ENCODE results near the gene MPHOSPH9.
"Not testable (repeated sequence)": the region's sequence is repeated elsewhere in the genome, so short reads cannot be mapped to it uniquely, and the experiment has no call there.

The MPHOSPH9 gene

GRCh38 chr12:123266679-123267277 is 33.8 kb upstream of the MPHOSPH9 start:
- H3K27ac Mint-ChIP-seq = peak overlapping the region; percentile 32
- no peaks in the 10 kb centered on the region for H3K27me3 Mint-ChIP-seq (ENCODE audit: low read depth)
- no peak for DNase-seq (ENCODE audit: low spot score)
- no peaks in the 10 kb centered on the region for H3K9me3 Mint-ChIP-seq
- H3K4me3 Mint-ChIP-seq = no peak overlapping the region
- H3K4me1 Mint-ChIP-seq (ENCODE audit: low read depth) = peaks cover 19% of the 10 kb centered on the region
- H3K36me3 Mint-ChIP-seq (ENCODE audit: low read depth) = peaks cover 11% of the 10 kb centered on the region

GRCh38 chr12:123265851-123266678 is 33.1 kb upstream of the MPHOSPH9 start:
- H3K27me3 Mint-ChIP-seq (ENCODE audit: low read depth) = no peaks in the 10 kb centered on the region
- H3K36me3 Mint-ChIP-seq (ENCODE audit: low read depth) = peaks cover 13% of the 10 kb centered on the region
- DNase-seq (ENCODE audit: low spot score) = no peak
- H3K4me1 Mint-ChIP-seq (ENCODE audit: low read depth) = peaks cover 19% of the 10 kb centered on the region
- no peaks in the 10 kb centered on the region for H3K9me3 Mint-ChIP-seq
- H3K4me3 Mint-ChIP-seq = no peak overlapping the region
- peak overlapping the region; percentile 55 for H3K27ac Mint-ChIP-seq

- Mint-ChIP-seq H3K4me1 (ENCODE audit: low read depth) (peaks cover 14% of the 10 kb centered on the region), H3K4me3 (no peak overlapping the region), H3K9me3 (no peaks in the 10 kb centered on the region), H3K27me3 (ENCODE audit: low read depth) (no peaks in the 10 kb centered on the region), H3K27ac (no peak overlapping the region), H3K36me3 (ENCODE audit: low read depth) (peaks cover 26% of the 10 kb centered on the region)
- DNase-seq (ENCODE audit: low spot score) = no peak
Measured at GRCh38 chr12:123264642-123265041, 31.7 kb upstream of the MPHOSPH9 start.

- H3K4me3 Mint-ChIP-seq = no peak overlapping the region
- H3K27me3 Mint-ChIP-seq (ENCODE audit: low read depth) = no peaks in the 10 kb centered on the region
- H3K36me3 Mint-ChIP-seq (ENCODE audit: low read depth) = peaks cover 26% of the 10 kb centered on the region
- H3K9me3 Mint-ChIP-seq = no peaks in the 10 kb centered on the region
- DNase-seq (ENCODE audit: low spot score) = no peak
- H3K27ac Mint-ChIP-seq = peak overlapping the region; percentile 7
- peaks cover 7% of the 10 kb centered on the region for H3K4me1 Mint-ChIP-seq (ENCODE audit: low read depth)
Measured at GRCh38 chr12:123263196-123263817, 30.4 kb upstream of the MPHOSPH9 start.

DNA sequence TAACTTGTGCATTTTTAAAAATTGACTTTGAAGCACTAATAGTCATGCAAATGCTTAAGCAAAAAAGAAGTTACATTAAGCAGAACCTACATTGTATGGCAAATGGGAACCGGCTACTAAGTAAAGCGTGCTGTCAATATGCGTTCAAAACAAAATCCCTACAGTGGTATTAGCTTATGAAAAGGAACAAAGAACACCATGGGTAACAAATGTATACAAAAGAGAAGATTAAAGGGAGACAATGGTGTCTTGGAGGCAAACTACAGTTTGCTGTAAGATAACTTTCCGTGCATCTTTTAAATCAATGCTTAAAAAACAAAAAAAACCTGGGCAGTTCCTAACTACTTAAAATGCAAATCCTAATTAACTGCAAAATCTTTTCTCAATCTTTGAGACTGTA is 28.3 kb upstream of the MPHOSPH9 start:
- Mint-ChIP-seq H3K36me3 (ENCODE audit: low read depth) (peaks cover 34% of the 10 kb centered on the region), H3K9me3 (no peaks in the 10 kb centered on the region), H3K27ac (no peak overlapping the region), H3K4me3 (no peak overlapping the region), H3K4me1 (ENCODE audit: low read depth) (peaks cover 4% of the 10 kb centered on the region), H3K27me3 (ENCODE audit: low read depth) (no peaks in the 10 kb centered on the region)
- DNase-seq (ENCODE audit: low spot score) = no peak

- Mint-ChIP-seq H3K27ac (no peak overlapping the region), H3K4me3 (no peak overlapping the region), H3K36me3 (ENCODE audit: low read depth) (peaks cover 38% of the 10 kb centered on the region), H3K4me1 (ENCODE audit: low read depth) (peaks cover 4% of the 10 kb centered on the region), H3K27me3 (ENCODE audit: low read depth) (no peaks in the 10 kb centered on the region), H3K9me3 (no peaks in the 10 kb centered on the region)
- DNase-seq (ENCODE audit: low spot score) = no peak
Measured at GRCh38 chr12:123260081-123260480, 27.1 kb upstream of the MPHOSPH9 start.

DNA sequence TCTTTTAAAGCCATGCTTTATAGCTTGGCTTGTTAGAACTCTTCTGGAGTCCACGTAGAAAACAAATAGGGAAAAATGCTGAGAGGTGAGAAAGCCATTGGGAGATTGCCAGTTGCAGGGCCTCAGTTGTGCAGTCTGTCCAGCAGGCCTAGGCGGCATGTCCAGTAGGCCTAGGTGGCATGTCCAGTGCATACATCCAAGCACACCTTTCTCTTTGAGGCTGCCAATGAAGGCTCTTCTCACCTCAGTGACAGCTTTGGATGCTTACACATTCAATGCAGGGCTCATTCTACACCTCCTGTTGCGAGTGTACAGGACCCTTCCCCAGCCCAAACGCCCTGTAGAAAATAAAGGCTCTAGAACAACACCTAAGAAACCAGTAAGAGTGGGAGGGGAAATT is 25.7 kb upstream of the MPHOSPH9 start:
- Mint-ChIP-seq H3K27ac (no peak overlapping the region), H3K4me3 (no peak overlapping the region), H3K4me1 (ENCODE audit: low read depth) (peaks cover 4% of the 10 kb centered on the region), H3K9me3 (no peaks in the 10 kb centered on the region), H3K27me3 (ENCODE audit: low read depth) (no peaks in the 10 kb centered on the region), H3K36me3 (ENCODE audit: low read depth) (peaks cover 40% of the 10 kb centered on the region)
- no peak for DNase-seq (ENCODE audit: low spot score)

- Mint-ChIP-seq H3K4me3 (no peak overlapping the region), H3K36me3 (ENCODE audit: low read depth) (peaks cover 31% of the 10 kb centered on the region), H3K9me3 (no peaks in the 10 kb centered on the region), H3K27me3 (ENCODE audit: low read depth) (no peaks in the 10 kb centered on the region), H3K27ac (no peak overlapping the region), H3K4me1 (ENCODE audit: low read depth) (peaks cover 7% of the 10 kb centered on the region)
- no peak for DNase-seq (ENCODE audit: low spot score)
Measured at GRCh38 chr12:123254853-123255446, 22.0 kb upstream of the MPHOSPH9 start.

GRCh38 chr12:123253641-123254459 is 20.9 kb upstream of the MPHOSPH9 start:
- DNase-seq (ENCODE audit: low spot score) = no peak
- Mint-ChIP-seq H3K9me3 (no peaks in the 10 kb centered on the region), H3K27ac (no peak overlapping the region), H3K27me3 (ENCODE audit: low read depth) (no peaks in the 10 kb centered on the region), H3K4me1 (ENCODE audit: low read depth) (peaks cover 10% of the 10 kb centered on the region), H3K36me3 (ENCODE audit: low read depth) (peaks cover 32% of the 10 kb centered on the region), H3K4me3 (no peak overlapping the region)

DNA sequence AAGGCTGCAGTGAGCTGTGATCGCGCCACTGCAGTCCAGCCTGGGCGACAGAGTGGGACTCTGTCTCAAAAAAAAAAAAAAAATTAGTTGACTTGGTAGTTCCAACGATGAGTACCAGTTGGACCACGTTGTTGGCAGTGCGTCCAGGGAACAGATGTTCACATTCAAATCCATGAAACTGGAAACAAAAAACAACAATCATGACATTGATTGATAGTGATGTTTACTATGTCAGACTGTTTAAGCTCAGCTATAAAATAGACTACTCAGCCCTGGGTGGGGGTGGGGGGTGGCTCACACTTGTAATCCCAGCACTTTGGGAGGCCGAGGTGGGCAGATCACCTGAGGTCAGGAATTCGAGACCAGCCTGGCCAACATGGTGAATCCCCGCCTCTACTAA is 19.4 kb upstream of the MPHOSPH9 start:
- H3K27ac Mint-ChIP-seq; DNase-seq (ENCODE audit: low spot score); H3K4me3 Mint-ChIP-seq; H3K27me3 Mint-ChIP-seq (ENCODE audit: low read depth); H3K9me3 Mint-ChIP-seq: not testable (repeated sequence)
- peaks cover 40% of the 10 kb centered on the region for H3K36me3 Mint-ChIP-seq (ENCODE audit: low read depth)
- H3K4me1 Mint-ChIP-seq (ENCODE audit: low read depth) = peaks cover 16% of the 10 kb centered on the region

DNA sequence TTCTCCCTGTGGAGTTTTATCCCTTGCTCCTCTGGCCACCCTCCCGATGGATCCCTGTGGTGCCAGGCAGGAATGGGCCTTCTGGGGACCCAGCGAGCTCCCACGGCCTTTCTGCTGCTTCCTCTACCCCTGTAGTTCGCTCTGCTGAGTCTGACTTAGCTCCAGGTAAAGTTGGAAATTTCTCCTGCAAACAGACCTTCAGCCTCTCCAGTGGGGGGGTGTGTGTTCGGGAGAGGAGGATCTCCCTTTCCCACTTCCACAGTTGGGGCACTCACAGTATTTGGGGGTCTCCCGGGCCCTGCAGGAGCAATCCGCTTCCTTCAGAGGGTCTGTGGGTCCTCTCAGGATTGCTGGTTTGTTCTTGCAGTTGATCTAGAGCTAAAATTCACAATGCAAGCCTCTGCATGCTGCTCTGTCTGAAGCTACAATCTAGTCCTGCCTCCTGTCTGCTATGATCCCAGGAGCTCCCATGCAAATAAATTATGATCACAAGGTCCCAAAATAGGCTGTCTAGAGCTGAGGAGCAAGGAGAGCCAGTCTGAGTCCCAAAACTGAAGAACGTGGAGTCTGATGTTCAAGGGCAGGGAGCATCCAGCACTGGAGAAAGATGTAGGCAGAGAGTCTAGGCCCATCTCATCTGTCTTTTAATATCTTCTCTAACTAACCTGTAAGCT is 18.6 kb upstream of the MPHOSPH9 start:
- Mint-ChIP-seq H3K4me1 (ENCODE audit: low read depth) (peaks cover 19% of the 10 kb centered on the region), H3K27me3 (ENCODE audit: low read depth) (no peaks in the 10 kb centered on the region), H3K27ac (peak overlapping the region; percentile 31), H3K4me3 (no peak overlapping the region), H3K9me3 (peaks cover 3% of the 10 kb centered on the region), H3K36me3 (ENCODE audit: low read depth) (peaks cover 42% of the 10 kb centered on the region)
- DNase-seq (ENCODE audit: low spot score) = no peak

DNA sequence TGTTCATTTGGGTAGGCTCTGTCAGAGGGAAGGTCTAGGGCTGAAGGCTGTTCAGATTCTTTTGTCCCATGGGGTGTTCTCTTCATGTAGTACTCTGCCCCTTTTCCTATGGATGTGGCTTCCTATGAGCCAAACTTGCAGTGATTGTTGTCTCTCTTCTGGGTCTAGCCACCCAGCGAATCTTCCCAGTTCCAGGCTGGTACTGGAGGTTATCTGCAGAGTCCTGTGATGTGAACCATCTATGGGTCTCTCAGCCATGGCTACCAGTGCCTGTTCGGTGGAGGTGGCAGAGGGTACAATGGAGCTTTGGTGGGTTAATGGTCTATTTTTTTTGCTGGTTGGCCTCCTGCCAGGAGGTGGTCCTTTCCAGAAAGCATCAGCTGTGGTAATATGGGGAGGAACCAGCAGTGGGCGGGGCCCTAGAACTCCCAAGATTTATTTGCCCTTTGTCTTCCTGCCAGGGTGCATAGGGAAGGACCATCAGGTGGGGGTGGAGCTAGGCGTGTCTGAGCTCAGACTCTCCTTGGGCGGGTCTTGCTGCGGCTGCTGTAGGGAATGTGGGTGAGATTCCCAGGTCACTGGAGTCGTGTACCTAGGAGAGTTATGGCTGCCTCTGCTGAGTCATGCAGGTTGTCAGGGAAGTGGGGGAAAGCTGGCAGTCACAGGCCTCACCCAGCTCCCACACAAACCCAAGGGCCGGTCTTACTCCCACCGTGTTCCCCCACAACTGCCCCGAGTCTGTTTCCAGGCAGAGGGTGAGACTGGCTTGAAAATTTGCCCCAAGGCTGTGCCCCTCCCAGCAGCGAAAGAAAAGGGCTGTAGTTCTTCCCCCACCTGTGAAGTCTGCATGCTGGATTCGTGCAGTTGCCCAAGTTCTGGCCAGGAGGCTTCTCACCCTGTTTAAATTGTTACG is 17.8 kb upstream of the MPHOSPH9 start:
- Mint-ChIP-seq H3K4me3 (no peak overlapping the region), H3K4me1 (ENCODE audit: low read depth) (peaks cover 22% of the 10 kb centered on the region), H3K27ac (peak overlapping the region; percentile 31), H3K27me3 (ENCODE audit: low read depth) (no peaks in the 10 kb centered on the region), H3K36me3 (ENCODE audit: low read depth) (peaks cover 39% of the 10 kb centered on the region), H3K9me3 (peaks cover 3% of the 10 kb centered on the region)
- no peak for DNase-seq (ENCODE audit: low spot score)
